GM19455 (cell line): ENCODE data around the gene EXOSC10.
"Not testable (repeated sequence)": the region's sequence is repeated elsewhere in the genome, so short reads cannot be mapped to it uniquely, and the experiment has no call there.

Experiments used
- ATAC-seq: cut with Tn5 transposase; IDR thresholded peaks from one replicate; pipeline ENCODE4 v1.9.1; 2021; ENCODE audit not compliant: unreplicated experiment

The EXOSC10 gene

GRCh38 chr1:11061652-11062365 is 37.9 kb downstream of the EXOSC10 start:
- ATAC-seq, result no peak

GRCh38 chr1:11059968-11060830 is 39.5 kb downstream of the EXOSC10 start, which contains the start of gene SRM:
TSS of gene SRM (minus strand) at chr1:11060018. CDS start at chr1:11059943, 75 bp downstream.
- peak; percentile 82 for ATAC-seq

- ATAC-seq, result peak; percentile 30
Observed at GRCh38 chr1:11059155-11059967, 40.3 kb downstream of the EXOSC10 start.

DNA sequence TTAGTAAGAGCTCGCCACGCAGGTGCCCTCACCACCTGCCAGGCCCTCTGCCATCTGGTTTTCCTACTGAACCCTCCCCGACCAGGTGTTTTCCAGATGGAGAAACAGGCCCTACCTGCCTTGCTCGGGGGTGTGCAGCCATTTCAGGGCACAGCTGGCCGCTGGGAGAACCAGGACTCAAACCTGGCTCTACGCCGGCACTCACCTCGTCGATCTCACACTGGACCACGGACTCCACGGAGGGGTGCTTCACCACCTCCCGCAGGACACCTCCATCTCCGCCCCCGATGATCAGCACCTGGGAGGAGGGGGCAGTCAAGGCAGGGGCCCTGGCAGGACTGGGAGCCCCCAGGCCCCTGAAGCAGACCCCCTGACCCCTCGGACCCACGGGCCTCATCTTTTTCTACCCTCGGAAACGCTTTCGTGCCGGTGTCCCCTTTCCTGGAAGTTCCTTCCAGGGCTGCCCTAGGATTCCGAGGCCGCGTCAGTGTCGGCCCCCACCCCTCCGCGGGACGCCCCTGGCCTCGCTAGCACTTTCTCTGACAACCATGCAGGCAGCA is 41.0 kb downstream of the EXOSC10 start:
- no peak for ATAC-seq

GRCh38 chr1:11058026-11058425 is 41.6 kb downstream of the EXOSC10 start:
- no peak for ATAC-seq

DNA sequence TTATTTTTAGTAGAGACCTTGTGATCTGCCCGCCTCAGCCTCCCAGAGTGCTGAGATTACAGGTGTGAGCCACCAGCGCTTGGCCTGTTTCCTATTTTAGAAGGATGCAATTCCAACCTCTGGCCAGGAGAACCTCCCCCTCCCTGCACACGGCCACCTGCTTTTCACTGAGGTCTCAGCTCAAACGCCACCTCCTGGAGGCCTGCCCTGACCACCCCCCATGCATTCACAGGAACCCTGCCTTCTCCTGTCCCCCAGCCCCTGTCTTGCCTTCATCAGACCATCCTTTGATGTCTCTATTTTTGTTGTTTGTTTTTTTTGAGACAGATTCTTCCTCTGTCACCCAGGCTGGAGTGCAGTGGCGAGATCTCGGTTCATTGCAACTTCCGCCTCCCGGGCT is 42.2 kb downstream of the EXOSC10 start:
- no peak for ATAC-seq

- no peak for ATAC-seq
Observed at GRCh38 chr1:11056504-11056903, 43.2 kb downstream of the EXOSC10 start.

- ATAC-seq, result no peak
Observed at GRCh38 chr1:11055676-11056075, 44.0 kb downstream of the EXOSC10 start.

DNA sequence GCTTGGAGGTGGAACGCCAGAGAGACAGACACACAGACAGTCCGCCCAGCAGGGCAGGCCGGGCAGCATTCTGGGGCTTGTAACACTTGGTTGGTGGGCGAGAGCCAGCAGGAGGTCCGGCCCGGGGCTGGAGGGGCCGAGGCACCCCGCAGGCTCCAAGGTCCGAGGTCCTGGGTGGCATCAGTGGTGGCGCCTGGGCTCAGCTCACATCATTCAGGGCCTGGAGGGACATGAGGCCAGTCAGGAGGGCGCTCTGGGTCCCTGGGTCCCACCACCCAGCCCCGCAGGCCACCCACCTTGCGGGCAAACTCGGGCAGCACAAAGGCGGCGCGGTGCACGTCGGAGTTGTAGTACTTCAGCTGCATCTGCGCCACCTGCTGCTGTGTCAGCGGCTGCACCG is 45.0 kb downstream of the EXOSC10 start:
- no peak for ATAC-seq

GRCh38 chr1:11054181-11054580 is 45.5 kb downstream of the EXOSC10 start:
- no peak for ATAC-seq

GRCh38 chr1:11053758-11054137 is 45.9 kb downstream of the EXOSC10 start:
- no peak for ATAC-seq

DNA sequence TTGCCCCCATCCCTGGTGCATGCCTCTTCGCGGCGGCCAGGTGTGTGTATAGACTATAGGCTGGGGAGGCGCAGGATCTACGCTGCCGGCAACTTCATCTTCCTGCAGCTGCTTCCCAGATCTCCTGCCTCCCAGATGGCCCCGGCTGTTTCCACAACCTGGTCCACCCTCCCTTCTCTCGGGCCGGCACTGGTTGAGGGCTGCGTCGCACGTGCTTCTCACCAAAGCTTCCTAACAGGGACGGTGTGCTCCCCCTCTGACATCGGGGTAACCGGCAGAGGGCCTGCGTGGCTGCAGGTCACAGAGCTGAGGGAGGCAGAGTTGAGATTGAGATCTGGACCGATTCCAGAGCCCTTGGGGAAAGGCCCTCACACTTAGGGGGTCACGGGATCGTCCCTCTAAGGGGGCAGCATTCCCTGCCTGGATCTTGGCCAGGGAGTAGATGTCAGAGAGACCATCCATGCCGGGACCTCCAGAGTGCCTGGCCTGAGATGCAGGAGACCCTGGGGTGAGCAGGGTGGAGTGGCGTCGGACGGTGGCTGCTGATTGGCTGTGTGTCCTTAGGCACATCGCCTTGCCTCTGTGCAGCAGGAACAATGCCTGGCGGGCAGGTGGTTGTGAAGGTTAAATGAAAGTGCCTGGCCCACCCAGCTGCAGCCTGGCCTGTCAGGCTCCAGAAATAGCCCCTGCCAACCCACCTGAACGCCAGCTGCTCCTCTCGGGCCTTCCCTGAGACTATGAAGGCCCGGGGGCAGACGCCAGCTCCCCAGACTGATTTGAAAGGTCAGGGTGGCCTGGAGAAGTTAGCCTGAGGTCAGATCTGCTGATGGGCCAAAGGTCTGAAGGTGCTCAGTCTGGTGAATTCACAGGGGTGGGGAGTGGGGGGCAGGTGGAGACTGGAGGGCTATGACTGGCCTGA is 46.6 kb downstream of the EXOSC10 start:
- no peak for ATAC-seq

- no peak for ATAC-seq
Observed at GRCh38 chr1:11051781-11052511, 47.7 kb downstream of the EXOSC10 start.

DNA sequence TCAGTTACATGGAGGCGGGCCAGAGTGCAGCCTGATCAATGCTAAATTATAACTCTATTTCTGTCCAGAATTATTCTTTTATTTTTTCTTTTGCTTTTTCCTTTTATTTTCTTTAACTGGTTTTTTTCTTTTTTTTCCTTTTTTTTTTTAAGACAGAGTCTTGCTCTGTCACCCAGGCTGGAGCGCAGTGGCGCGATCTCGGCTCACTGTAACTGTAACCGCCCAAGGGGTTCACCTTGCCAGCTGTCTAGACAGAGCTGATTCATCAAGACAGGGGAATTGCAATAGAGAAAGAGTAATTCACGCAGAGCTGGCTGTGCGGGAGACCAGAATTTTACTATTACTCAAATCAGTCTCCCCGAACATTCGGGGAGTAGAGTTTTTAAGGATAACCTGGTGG is 48.5 kb downstream of the EXOSC10 start:
- ATAC-seq, result not testable (repeated sequence)

DNA sequence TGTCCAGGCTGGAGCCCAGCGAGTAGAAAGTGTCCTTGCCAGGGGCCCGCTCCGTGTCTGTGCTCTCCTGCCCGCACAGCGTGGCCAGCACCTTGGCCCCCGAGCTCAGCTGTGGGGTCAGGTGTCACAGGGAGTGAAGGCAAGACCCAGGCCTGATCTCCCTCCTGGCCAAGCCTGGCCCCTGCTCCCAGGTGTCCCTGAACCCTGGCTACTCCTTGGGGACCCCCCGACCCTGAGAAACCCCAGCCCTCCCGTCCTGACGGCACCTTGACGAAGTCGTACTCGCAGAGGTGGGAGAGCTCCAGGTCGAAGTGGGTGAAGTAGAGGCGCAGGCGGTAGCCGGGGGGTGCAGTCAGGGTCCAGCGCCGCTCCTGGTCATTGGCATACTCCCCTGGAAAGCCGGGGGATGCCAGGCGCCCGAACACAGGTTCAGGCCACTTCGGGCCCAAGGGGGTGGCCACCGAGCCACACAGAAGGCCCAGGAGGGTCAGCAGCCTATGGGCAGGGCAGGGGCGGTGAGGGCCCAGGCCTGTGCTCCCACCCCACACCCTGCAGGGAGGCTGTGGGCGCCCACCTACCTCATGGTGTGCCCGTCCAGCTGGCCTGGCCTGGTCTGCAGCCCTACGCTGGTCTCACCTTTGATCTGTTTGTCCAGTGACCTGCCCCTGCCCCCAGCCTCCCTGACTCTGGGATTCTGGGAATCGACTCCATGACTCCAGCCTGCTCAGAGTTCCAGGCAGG is 52.9 kb downstream of the EXOSC10 start, which contains the start of gene MASP2:
MASP2 (minus strand) TSS at position 615 of the 741 bp plus-strand sequence; CDS start at position 583, 32 bp downstream.
- no peak for ATAC-seq

- no peak for ATAC-seq
Observed at GRCh38 chr1:11046270-11046566, 53.5 kb downstream of the EXOSC10 start.

DNA sequence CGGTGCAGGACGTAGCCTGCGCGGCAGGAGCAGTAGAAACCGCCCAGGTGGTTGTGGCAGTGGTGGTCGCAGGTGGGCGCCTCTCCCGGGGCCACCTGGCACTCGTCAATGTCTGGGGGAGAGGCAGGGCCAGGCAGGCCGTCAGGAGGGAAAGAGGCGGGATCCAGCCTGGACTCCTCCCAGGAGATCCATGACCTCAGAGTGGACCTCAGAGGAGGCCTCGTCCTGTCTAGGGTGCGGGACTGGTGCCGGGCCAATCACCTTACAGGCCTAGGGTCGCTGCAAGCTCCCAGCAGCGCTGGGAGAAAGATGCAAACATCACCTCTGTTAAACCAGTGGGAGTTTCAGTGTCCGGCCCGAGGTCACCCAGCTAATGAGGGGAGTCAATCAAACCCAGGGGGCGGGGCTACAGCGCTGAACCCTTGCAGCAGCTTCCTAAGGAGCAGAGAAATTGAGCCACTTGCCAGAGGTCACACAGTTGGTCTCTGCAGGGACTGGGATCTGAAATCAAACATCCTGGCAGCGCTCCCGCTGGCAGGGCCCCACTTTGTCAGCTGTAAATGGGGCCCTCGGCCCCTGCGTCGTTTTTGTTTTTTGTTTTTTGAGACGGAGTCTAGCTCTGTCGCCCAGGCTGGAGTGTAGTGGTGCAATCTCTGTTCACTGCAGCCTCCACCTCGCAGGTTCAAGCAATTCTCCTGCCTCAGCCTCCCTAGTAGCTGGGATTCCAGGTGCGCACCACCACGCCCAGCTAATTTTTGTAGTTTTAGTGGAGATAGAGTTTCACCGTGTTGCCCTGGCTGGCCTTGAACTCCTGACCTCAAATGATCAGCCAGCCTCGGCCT is 54.0 kb downstream of the EXOSC10 start:
- ATAC-seq, result no peak
